HepG2 (cell line): ENCODE results near the gene STK11. TPM values are rescaled to one million over a fixed set of nuclear protein-coding genes. Genes with fewer than 3 reads are reported as not detected.
A peak's percentile ranks its signal among the peaks of the same experiment; 100 is the strongest.

Source experiments
- EED ChIP-seq: sonication (generic); formaldehyde crosslinking; IDR thresholded peaks from 2 replicates; pipeline ENCODE4 v1.5.0; 2020; ENCODE audit warnings: mild to moderate bottlenecking, missing genetic modification reagents
- HINFP ChIP-seq: sonication (generic); formaldehyde crosslinking; IDR thresholded peaks from 2 replicates; pipeline ENCODE4 v1.4.0; 2020; ENCODE audit warnings: low read depth, mild to moderate bottlenecking, missing genetic modification reagents
- KMT2A ChIP-seq: sonication (generic); formaldehyde crosslinking; IDR thresholded peaks from 2 replicates; pipeline ENCODE4 v1.4.0; 2020; ENCODE audit warnings: missing genetic modification reagents
- NR2C2 ChIP-seq: sonication (generic); formaldehyde crosslinking; IDR thresholded peaks from 2 replicates; pipeline ENCODE4 v1.4.0; 2020; ENCODE audit warnings: missing genetic modification reagents, mild to moderate bottlenecking, moderate library complexity, borderline replicate concordance
- PAWR ChIP-seq: sonication (generic); formaldehyde crosslinking; IDR thresholded peaks from 2 replicates; pipeline ENCODE4 v1.4.0; 2020; ENCODE audit warnings: missing genetic modification reagents, mild to moderate bottlenecking, borderline replicate concordance
- PHF21A ChIP-seq: sonication (generic); formaldehyde crosslinking; IDR thresholded peaks from 2 replicates; pipeline ENCODE4 v1.5.0; 2020; ENCODE audit warnings: mild to moderate bottlenecking, missing genetic modification reagents
- ZNF281 ChIP-seq: sonication (generic); formaldehyde crosslinking; IDR thresholded peaks from 2 replicates; pipeline ENCODE4 v1.4.0; 2020; ENCODE audit warnings: missing genetic modification reagents, borderline replicate concordance
- ZNF317 ChIP-seq: sonication (generic); formaldehyde crosslinking; IDR thresholded peaks from 2 replicates; pipeline ENCODE4 v1.5.0; 2020; ENCODE audit warnings: mild to moderate bottlenecking, missing genetic modification reagents
- ZNF33B ChIP-seq: sonication (generic); formaldehyde crosslinking; IDR thresholded peaks from 2 replicates; pipeline ENCODE4 v1.5.1; 2020; ENCODE audit warnings: mild to moderate bottlenecking, missing genetic modification reagents
- ZNF431 ChIP-seq: sonication (generic); formaldehyde crosslinking; IDR thresholded peaks from 2 replicates; pipeline ENCODE4 v1.9.0; 2022; ENCODE audit warnings: missing genetic modification reagents, low read depth, mild to moderate bottlenecking, borderline replicate concordance
- ZNF773 ChIP-seq: sonication (generic); formaldehyde crosslinking; IDR thresholded peaks from 2 replicates; pipeline ENCODE4 v1.4.0; 2020; ENCODE audit warnings: missing genetic modification reagents, borderline replicate concordance
- ZNF784 ChIP-seq: sonication (generic); formaldehyde crosslinking; IDR thresholded peaks from 2 replicates; pipeline ENCODE4 v1.5.1; 2020; ENCODE audit warnings: missing genetic modification reagents, mild to moderate bottlenecking, borderline replicate concordance
- ZNF788 ChIP-seq: sonication (generic); formaldehyde crosslinking; IDR thresholded peaks from 2 replicates; pipeline ENCODE4 v1.5.0; 2020; ENCODE audit warnings: mild to moderate bottlenecking, missing genetic modification reagents, borderline replicate concordance
- ZNF816 ChIP-seq: sonication (generic); formaldehyde crosslinking; IDR thresholded peaks from 2 replicates; pipeline ENCODE4 v1.8.0; 2022; ENCODE audit warnings: missing genetic modification reagents, mild to moderate bottlenecking, borderline replicate concordance
- ZNF83 ChIP-seq: sonication (generic); formaldehyde crosslinking; IDR thresholded peaks from 2 replicates; pipeline ENCODE4 v1.4.0; 2020; ENCODE audit warnings: missing genetic modification reagents, mild to moderate bottlenecking, borderline replicate concordance
- ZNF879 ChIP-seq: sonication (generic); formaldehyde crosslinking; IDR thresholded peaks from 2 replicates; pipeline ENCODE4 v1.8.1; 2023; ENCODE audit warnings: missing genetic modification reagents
- polyA plus RNA-seq, 8 experiments: library from polyadenylated mRNA; depleted of rRNA in 3 of 8; stranded (reverse) in 7 of 8; unstranded in 1 of 8; fragments of >200 nt; fragmentation: Illumina TruSeq in 4 of 8; extraction: Trizol in 4 of 8; gene quantifications; 2 replicates each; pipeline versions ENCODE4 v1.2.1 to v1.2.3, GENCODE V29; 2011 to 2016; ENCODE audit warnings: low read depth in 4 of 8, missing spikeins in 1 of 8, mixed read lengths in 1 of 8; ENCODE audit not compliant: insufficient read depth in 1 of 8
- total RNA-seq, 5 experiments: library from RNA; depleted of rRNA; stranded (reverse); fragments of >200 nt; fragmentation: Illumina TruSeq; extraction: Trizol; gene quantifications; 2 replicates each; pipeline ENCODE4 v1.2.3, GENCODE V29; 2016; ENCODE audit warnings: low read depth in 1 of 5
- TF ChIP-seq, protein P1 (sequence below): sonication (generic); formaldehyde crosslinking; IDR thresholded peaks from 2 replicates; pipeline ENCODE4 v1.5.0; 2020; ENCODE audit warnings: mild to moderate bottlenecking, missing genetic modification reagents, moderate library complexity

Gene STK11
- total and polyA plus RNA-seq, 2 of the 13 experiments (the other 11 are each of a cell fraction or from before 2014, with no cell fraction given), result 27.5 to 43.6 TPM

DNA sequence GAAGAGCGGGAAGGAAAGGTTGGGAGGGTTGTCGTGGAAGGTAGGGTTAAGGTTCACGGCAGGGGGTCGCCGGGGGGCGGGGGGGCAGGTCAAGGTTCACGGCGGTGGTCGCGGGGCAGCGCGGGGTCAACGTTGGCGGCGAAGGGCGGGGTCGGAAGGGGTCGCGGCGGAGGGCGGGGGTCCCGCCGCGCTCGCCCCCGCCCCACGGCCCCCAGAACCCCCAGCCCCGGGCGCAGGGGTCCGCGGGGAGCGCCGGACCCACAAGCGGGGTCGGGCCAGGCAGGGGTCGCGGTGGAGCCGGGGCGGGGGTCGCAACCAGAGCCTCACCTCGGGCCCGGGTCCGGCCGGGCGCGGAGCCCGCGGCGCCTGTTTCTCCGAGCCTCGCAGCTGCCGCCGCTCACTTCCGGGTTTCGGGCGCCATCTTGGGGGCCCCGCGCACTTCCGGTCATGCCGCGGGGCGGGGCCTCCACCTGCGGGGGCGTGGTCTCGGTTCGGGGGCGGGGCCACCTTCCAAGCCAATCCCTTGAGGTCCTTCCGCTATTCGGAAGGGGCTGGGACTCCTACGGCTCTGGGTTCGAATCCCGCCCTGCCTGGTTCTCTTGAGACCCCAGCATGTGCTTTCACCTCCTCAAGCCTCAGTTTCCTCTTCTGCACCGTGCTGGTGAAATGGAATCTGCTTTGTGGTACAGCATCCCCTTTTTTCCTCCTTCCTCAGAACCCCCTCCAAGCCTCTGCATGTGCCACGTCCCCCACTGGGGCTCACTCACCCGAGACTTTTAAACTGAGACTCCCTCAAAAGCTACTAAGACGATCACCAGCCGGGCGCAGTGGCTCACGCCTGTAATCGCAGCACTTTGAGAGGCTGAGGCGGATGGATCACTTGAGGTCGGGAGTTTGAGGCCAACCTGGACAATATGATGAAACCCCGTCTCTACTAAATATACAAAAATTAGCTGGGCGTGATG, 31.5 kb upstream of the STK11 start, which contains the start of gene SBNO2 (continued):
- TF ChIP-seq ZNF281 (CRISPR knock-in tag) (no peak), ZNF33B (no peak; the same call in 1 of the 2 replicates), ZNF784 (CRISPR knock-in tag) (peak; percentile 46; the same call in 1 of the 2 replicates), ZNF317 (CRISPR knock-in tag) (no peak), ZNF879 (no peak), PAWR (CRISPR knock-in tag) (no peak), ZNF816 (CRISPR knock-in tag) (0 out of 2 replicates have a peak, but pooled peaks have one; percentile 39), HINFP (no peak), PHF21A (CRISPR knock-in tag) (no peak), KMT2A (CRISPR knock-in tag) (peak; percentile 34; the same call in 1 of the 2 replicates), ZNF83 (CRISPR knock-in tag) (no peak), EED (CRISPR knock-in tag) (no peak), ZNF431 (CRISPR knock-in tag) (no peak; the same call in 1 of the 2 replicates), NR2C2 (CRISPR knock-in tag) (peak; percentile 62; the same call in 1 of the 2 replicates), ZNF788 (CRISPR knock-in tag) (no peak), ZNF773 (no peak)
- TF ChIP-seq, protein P1, sequence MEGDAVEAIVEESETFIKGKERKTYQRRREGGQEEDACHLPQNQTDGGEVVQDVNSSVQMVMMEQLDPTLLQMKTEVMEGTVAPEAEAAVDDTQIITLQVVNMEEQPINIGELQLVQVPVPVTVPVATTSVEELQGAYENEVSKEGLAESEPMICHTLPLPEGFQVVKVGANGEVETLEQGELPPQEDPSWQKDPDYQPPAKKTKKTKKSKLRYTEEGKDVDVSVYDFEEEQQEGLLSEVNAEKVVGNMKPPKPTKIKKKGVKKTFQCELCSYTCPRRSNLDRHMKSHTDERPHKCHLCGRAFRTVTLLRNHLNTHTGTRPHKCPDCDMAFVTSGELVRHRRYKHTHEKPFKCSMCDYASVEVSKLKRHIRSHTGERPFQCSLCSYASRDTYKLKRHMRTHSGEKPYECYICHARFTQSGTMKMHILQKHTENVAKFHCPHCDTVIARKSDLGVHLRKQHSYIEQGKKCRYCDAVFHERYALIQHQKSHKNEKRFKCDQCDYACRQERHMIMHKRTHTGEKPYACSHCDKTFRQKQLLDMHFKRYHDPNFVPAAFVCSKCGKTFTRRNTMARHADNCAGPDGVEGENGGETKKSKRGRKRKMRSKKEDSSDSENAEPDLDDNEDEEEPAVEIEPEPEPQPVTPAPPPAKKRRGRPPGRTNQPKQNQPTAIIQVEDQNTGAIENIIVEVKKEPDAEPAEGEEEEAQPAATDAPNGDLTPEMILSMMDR, result 0 out of 2 replicates have a peak, but pooled peaks have one; percentile 16
